ENCODE results near the gene OGDH.

The OGDH gene

GRCh38 chr7:44743750-44744149, 137.3 kb downstream of the OGDH start:
- DNase-seq, result no peak

- peak; percentile 90 for DNase-seq
These were observed 141.9 kb downstream of the OGDH start, which contains the start of gene ZMIZ2 for GRCh38 chr7:44748045-44748947. Gene ZMIZ2, plus strand, starts transcription at chr7:44748847. Its CDS starts 7,403 bp downstream, at chr7:44756250.

- no peak for DNase-seq
These were observed 142.7 kb downstream of the OGDH start for GRCh38 chr7:44748948-44749731.

DNA sequence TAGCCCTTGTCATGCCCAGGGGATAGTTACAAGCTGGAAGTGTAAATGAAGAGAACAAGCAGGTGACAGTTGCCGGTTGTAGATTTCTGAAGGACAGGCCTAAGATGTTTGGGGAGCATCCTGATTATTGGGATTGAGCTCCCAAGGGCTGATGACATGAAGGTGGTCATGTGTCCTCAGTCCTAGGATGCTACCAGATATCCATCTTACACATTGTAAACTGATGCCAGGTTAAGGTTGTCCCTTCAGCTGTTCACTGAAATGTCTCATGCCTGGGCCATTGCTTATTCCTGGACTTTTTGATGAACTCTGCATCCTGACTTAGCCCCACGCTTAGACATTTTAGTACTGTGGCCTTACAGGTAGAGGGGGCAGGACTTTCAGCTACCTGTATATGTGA, 143.6 kb downstream of the OGDH start:
- no peak for DNase-seq

GRCh38 chr7:44750424-44750823, 144.0 kb downstream of the OGDH start:
- DNase-seq, result no peak

- DNase-seq, result no peak
These were observed 144.6 kb downstream of the OGDH start for GRCh38 chr7:44750921-44751571.

- no peak for DNase-seq
These were observed 146.4 kb downstream of the OGDH start for GRCh38 chr7:44752822-44753221.

DNA sequence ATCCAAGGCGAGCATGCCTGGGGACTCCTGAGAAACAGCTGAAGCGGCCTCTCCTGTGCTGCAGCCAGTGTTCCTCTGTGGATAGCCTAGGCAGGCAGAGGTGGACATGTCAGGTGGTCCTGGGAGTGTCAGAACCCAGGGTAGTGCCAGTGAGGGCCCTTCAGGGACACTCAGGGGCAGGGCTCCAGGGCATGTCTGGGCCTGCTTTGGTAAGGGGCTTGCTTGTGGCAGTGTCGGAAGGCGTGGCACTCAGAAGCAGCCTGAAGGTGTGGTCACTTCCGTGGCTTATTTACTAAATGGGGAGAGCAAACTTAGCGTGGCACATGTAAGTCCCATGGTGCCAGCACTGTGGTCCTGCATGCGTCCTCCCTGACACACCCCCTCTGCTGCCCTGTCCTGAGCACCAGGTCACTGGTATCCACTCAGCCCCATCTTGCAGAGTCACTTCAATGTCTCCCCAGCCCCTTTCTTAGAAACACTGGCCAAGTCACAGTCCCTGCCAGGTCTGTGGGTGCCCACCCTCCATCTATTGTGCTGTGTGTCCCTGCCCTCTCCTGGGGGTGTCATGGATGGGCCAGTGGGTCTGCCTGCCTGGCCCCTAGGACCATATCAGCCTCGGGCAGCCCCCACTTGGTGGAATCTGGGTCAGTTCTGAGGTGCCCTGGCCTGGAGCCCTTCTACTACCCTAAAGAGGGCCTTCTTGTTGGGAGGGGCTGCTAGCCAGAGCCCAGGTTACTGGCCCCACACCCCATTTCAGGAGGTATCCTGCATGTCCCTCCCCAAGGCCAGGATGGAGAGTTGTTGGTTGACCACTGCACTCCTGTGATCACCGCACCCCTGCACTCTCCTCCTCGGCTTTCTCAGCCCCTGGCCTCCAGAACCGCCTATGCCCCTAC, 148.6 kb downstream of the OGDH start:
- DNase-seq, result no peak

GRCh38 chr7:44755698-44756627, 149.5 kb downstream of the OGDH start:
- no peak for DNase-seq

DNA sequence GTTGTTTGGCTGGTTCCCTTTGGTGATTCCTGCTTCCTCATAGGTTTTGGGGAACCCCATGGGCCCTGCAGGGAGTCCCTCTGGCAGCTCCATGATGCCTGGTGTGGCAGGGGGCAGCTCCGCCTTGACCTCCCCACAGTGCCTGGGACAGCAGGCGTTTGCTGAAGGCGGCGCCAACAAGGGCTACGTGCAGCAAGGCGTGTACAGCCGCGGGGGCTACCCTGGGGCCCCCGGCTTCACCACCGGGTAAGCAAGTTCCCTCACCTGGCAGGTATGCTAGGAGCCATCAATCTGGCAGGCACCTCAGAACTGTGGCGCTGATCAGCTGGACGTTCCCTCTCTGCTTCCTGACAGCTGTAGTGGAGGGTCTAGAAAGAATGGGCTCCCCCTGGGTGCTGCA, 150.5 kb downstream of the OGDH start:
- DNase-seq, result no peak

DNA sequence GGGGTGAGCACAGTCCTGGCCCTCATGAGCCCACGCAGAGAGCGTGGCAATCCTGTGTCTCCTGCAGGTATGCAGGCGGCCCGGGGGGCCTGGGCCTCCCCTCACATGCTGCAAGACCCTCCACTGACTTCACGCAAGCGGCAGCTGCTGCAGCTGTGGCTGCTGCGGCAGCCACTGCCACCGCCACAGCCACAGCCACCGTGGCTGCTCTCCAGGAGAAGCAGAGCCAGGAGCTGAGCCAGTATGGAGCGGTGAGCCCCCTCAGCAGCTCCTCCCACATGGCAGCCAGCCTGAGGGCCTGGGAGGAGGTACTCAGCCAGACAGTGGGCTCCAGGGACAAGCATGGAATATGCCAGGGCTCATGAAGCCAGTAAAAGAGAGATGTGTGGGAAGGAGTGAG, 150.9 kb downstream of the OGDH start:
- DNase-seq, result peak; percentile 16

GRCh38 chr7:44757739-44758138, 151.3 kb downstream of the OGDH start:
- DNase-seq, result no peak
